ENCODE data around the gene CTU2.

GRCh38 chr16:88732172-88732960, 26.1 kb downstream of the CTU2 start:
- TF ChIP-seq, protein P1, sequence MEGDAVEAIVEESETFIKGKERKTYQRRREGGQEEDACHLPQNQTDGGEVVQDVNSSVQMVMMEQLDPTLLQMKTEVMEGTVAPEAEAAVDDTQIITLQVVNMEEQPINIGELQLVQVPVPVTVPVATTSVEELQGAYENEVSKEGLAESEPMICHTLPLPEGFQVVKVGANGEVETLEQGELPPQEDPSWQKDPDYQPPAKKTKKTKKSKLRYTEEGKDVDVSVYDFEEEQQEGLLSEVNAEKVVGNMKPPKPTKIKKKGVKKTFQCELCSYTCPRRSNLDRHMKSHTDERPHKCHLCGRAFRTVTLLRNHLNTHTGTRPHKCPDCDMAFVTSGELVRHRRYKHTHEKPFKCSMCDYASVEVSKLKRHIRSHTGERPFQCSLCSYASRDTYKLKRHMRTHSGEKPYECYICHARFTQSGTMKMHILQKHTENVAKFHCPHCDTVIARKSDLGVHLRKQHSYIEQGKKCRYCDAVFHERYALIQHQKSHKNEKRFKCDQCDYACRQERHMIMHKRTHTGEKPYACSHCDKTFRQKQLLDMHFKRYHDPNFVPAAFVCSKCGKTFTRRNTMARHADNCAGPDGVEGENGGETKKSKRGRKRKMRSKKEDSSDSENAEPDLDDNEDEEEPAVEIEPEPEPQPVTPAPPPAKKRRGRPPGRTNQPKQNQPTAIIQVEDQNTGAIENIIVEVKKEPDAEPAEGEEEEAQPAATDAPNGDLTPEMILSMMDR (IDR thresholded peaks at IDR 0.05 in 8 of 11, conservative IDR thresholded peaks at IDR 0.05 in 3 of 11), result no peak
- TF ChIP-seq POLR2A (IDR thresholded peaks at IDR 0.05) (no peak), POLR2AphosphoS5 (IDR thresholded peaks at IDR 0.05) (no peak)

All from spleen (tissue), 7 donors.